Measurements from ENCODE around the gene CFAP161. TPM values are rescaled to one million over a fixed set of nuclear protein-coding genes. Genes with fewer than 3 reads are reported as not detected.

CFAP161 gene
- total RNA-seq = 0.05 TPM in 1 of 2 replicates, not detected in the other

GRCh38 chr15:81133782-81134461 is at the start of gene CFAP161:
Gene CFAP161, plus strand, starts transcription at chr15:81134270. Its CDS starts 60 bp downstream, at chr15:81134330.

GRCh38 chr15:81196576-81197254 is 62.6 kb downstream of the CFAP161 start, which contains the start of gene IL16:
Gene IL16, plus strand, starts transcription at chr15:81196879. Its CDS starts 28,521 bp downstream, at chr15:81225400.

Other genes with a start within 250 kb of the CFAP161 start
- 19.4 and 21.3 TPM in 2 replicates for gene MESD, start 144.5 kb upstream of the CFAP161 start, total RNA-seq
- gene TLNRD1, start 133.3 kb upstream of the CFAP161 start, total RNA-seq = 12.3 and 12.9 TPM in 2 replicates
- gene IL16, start 62.6 kb downstream of the CFAP161 start, total RNA-seq = 6.2 and 6.4 TPM in 2 replicates
- gene STARD5, start 189.9 kb downstream of the CFAP161 start, total RNA-seq = 10.6 and 13.3 TPM in 2 replicates
- not detected in 2 replicates for gene TMC3, start 239.9 kb downstream of the CFAP161 start, total RNA-seq

All from cardiac ventricle fibroblast (primary cell).